ENCODE data around the gene CTU2.

CTU2 gene

GRCh38 chr16:88681709-88682451 lies 24.4 kb upstream of the CTU2 start:
- DNase-seq = no peak

- DNase-seq = no peak
Observed at GRCh38 chr16:88684569-88685155, 21.6 kb upstream of the CTU2 start.

GRCh38 chr16:88685156-88686061 lies 20.9 kb upstream of the CTU2 start:
- no peak for DNase-seq

GRCh38 chr16:88686062-88686438 lies 20.3 kb upstream of the CTU2 start:
- no peak for DNase-seq

- DNase-seq = peak; percentile 78
Observed at GRCh38 chr16:88686439-88687253, 19.7 kb upstream of the CTU2 start, which contains the start of gene SNAI3. TSS of gene SNAI3 (minus strand) at chr16:88686507. CDS start at chr16:88686406, 101 bp downstream.

- DNase-seq = no peak
Observed at GRCh38 chr16:88687254-88687576, 19.1 kb upstream of the CTU2 start.

GRCh38 chr16:88687676-88688012 lies 18.7 kb upstream of the CTU2 start:
- no peak for DNase-seq

- DNase-seq = no peak
Observed at GRCh38 chr16:88688013-88688778, 18.1 kb upstream of the CTU2 start.

- DNase-seq = no peak
Observed at GRCh38 chr16:88690341-88691128, 15.8 kb upstream of the CTU2 start.

- DNase-seq = no peak
Observed at GRCh38 chr16:88691129-88691813, 15.0 kb upstream of the CTU2 start.

- DNase-seq = no peak
Observed at GRCh38 chr16:88691924-88692560, 14.3 kb upstream of the CTU2 start.

- DNase-seq = no peak
Observed at GRCh38 chr16:88692861-88693260, 13.4 kb upstream of the CTU2 start.

GRCh38 chr16:88693420-88694177 lies 12.7 kb upstream of the CTU2 start:
- no peak for DNase-seq

- no peak for DNase-seq
Observed at GRCh38 chr16:88694221-88695087, 11.8 kb upstream of the CTU2 start.

GRCh38 chr16:88695218-88695617 lies 11.1 kb upstream of the CTU2 start:
- DNase-seq = no peak

- no peak for DNase-seq
Observed at GRCh38 chr16:88695753-88696152, 10.6 kb upstream of the CTU2 start.

GRCh38 chr16:88696441-88696840 lies 9.9 kb upstream of the CTU2 start:
- DNase-seq = no peak

GRCh38 chr16:88697116-88697830 lies 9.0 kb upstream of the CTU2 start:
- no peak for DNase-seq
